Neural cell (in vitro differentiated cells): ENCODE results near the gene TRIOBP. TPM values are rescaled to one million over a fixed set of nuclear protein-coding genes. Genes with fewer than 3 reads are reported as not detected.

Experiments used
- H2AFZ ChIP-seq: fragments of 200-600, 300-800 bp; sonication (generic), shearing (Covaris generic); 2 replicates; pipeline ENCODE4 v1.6.0; 2014; ENCODE audit warnings: low read depth, mild to moderate bottlenecking, antibody characterized with exemption, low read length, moderate library complexity
- H3F3A ChIP-seq: fragments of 200-600 bp; shearing (Covaris generic); 2 replicates; pipeline ENCODE4 v1.6.1; 2016; ENCODE audit warnings: mild to moderate bottlenecking, moderate library complexity, mixed read lengths, antibody characterized with exemption, low read length; ENCODE audit not compliant: insufficient read depth, poor library complexity, severe bottlenecking
- H3K27ac ChIP-seq: fragments of 200-600, 300-800 bp; sonication (generic), shearing (Covaris generic); 2 replicates; pipeline ENCODE4 v1.5.1; 2014; ENCODE audit warnings: mild to moderate bottlenecking, low read length, moderate library complexity
- H3K27me3 ChIP-seq: fragments of 300-800, 200-600 bp; sonication (generic), shearing (Covaris generic); 2 replicates; pipeline ENCODE4 v1.6.0; 2014; ENCODE audit warnings: mild to moderate bottlenecking, low read depth, low read length, moderate library complexity; ENCODE audit not compliant: insufficient read depth
- H3K36me3 ChIP-seq: fragments of 300-800, 200-600 bp; sonication (generic), shearing (Covaris generic); 2 replicates; pipeline ENCODE4 v1.5.1; 2014; ENCODE audit warnings: mild to moderate bottlenecking, antibody characterized with exemption, low read length, moderate library complexity; ENCODE audit not compliant: insufficient read depth
- H3K4me2 ChIP-seq: fragments of 300-800, 200-600 bp; sonication (generic), shearing (Covaris generic); 2 replicates; pipeline ENCODE4 v1.6.0; 2014; ENCODE audit warnings: mild to moderate bottlenecking, low read length
- H3K4me3 ChIP-seq: fragments of 300-800, 200-600 bp; sonication (generic), shearing (Covaris generic); 2 replicates; pipeline ENCODE4 v1.5.1; 2014; ENCODE audit warnings: mild to moderate bottlenecking, low read length, moderate library complexity
- H3K79me2 ChIP-seq: fragments of 200-600 bp; shearing (Covaris generic); replicated peaks from 2 replicates; pipeline ENCODE4 v1.6.0; 2014; ENCODE audit warnings: mild to moderate bottlenecking, low read length, moderate library complexity; ENCODE audit not compliant: insufficient read depth
- H3K9ac ChIP-seq: fragments of 300-800, 200-600 bp; sonication (generic), shearing (Covaris generic); 2 replicates; pipeline ENCODE4 v1.6.1; 2016; ENCODE audit warnings: mild to moderate bottlenecking, low read length, mixed read lengths
- H3K9me2 ChIP-seq: fragments of 200-600 bp; shearing (Covaris generic); 2 replicates; pipeline ENCODE4 v1.6.1; 2016; ENCODE audit warnings: mild to moderate bottlenecking, low read length, mixed read lengths; ENCODE audit not compliant: insufficient read depth
- H3K9me3 ChIP-seq: fragments of 200-600, 300-800 bp; sonication (generic), shearing (Covaris generic); 2 replicates; pipeline ENCODE4 v1.6.1; 2016; ENCODE audit warnings: mild to moderate bottlenecking, mixed run types, low read length, moderate library complexity, mixed read lengths
- H4K20me1 ChIP-seq: fragments of 200-600 bp; shearing (Covaris generic); 2 replicates; pipeline ENCODE4 v1.6.1; 2016; ENCODE audit warnings: mild to moderate bottlenecking, mixed run types; ENCODE audit not compliant: insufficient read depth
- CTCF ChIP-seq: fragments of 450-650 bp; IDR thresholded peaks from 2 replicates; pipeline ENCODE4 v1.5.1; 2014; ENCODE audit warnings: antibody characterized with exemption, mild to moderate bottlenecking, moderate library complexity; ENCODE audit not compliant: poor library complexity, severe bottlenecking
- EP300 ChIP-seq: fragments of 450-650 bp; conservative IDR thresholded peaks from 2 replicates; pipeline ENCODE4 v1.6.1; 2014; ENCODE audit warnings: antibody characterized with exemption, mild to moderate bottlenecking, moderate library complexity; ENCODE audit not compliant: poor library complexity, severe bottlenecking
- EZH2 ChIP-seq: fragments of 200-600, 300-800 bp; shearing (Covaris generic), sonication (generic); IDR thresholded peaks from 2 replicates; pipeline ENCODE4 v1.6.1; 2014; ENCODE audit warnings: antibody characterized with exemption, low read length, borderline replicate concordance, mild to moderate bottlenecking; ENCODE audit not compliant: insufficient read depth, poor library complexity, severe bottlenecking
- MXI1 ChIP-seq: fragments of 450-650 bp; conservative IDR thresholded peaks from 2 replicates; pipeline ENCODE4 v1.6.1; 2014; ENCODE audit warnings: antibody characterized with exemption, mild to moderate bottlenecking; ENCODE audit not compliant: poor library complexity, severe bottlenecking
- POLR2AphosphoS5 ChIP-seq: IDR thresholded peaks from 2 replicates; pipeline ENCODE4 v1.6.1; 2012
- RAD21 ChIP-seq: fragments of 450-650 bp; conservative IDR thresholded peaks from 2 replicates; pipeline ENCODE4 v1.6.1; 2014; ENCODE audit warnings: antibody characterized with exemption, mild to moderate bottlenecking, moderate library complexity
- REST ChIP-seq: IDR thresholded peaks from 2 replicates; pipeline ENCODE4 v1.6.1; 2012; ENCODE audit warnings: borderline replicate concordance
- SMC3 ChIP-seq: fragments of 450-650 bp; conservative IDR thresholded peaks from 2 replicates; pipeline ENCODE4 v1.6.1; 2014; ENCODE audit warnings: antibody characterized with exemption, mild to moderate bottlenecking, moderate library complexity; ENCODE audit not compliant: poor library complexity
- TAF1 ChIP-seq: IDR thresholded peaks from 2 replicates; pipeline ENCODE4 v1.6.1; 2012; ENCODE audit warnings: low read depth
- polyA plus RNA-seq: library from polyadenylated mRNA; depleted of rRNA; stranded (reverse); fragments of >200 nt; gene quantifications from 2 replicates; pipeline ENCODE4 v1.2.3, GENCODE V29; 2014

Gene TRIOBP
- polyA plus RNA-seq, 1 donor from 2014 or later, result 16.2 TPM

- Histone ChIP-seq H3K79me2 (no peaks in the 10 kb centered on the region), H3K9me3 (no peaks in the 10 kb centered on the region), H2AFZ (no peak overlapping the region), H3K4me3 (no peak overlapping the region), H3K27ac (no peak overlapping the region), H3K36me3 (peaks cover 7% of the 10 kb centered on the region), H3K4me2 (no peak overlapping the region), H3K9me2 (no peaks in the 10 kb centered on the region), H3K27me3 (no peaks in the 10 kb centered on the region), H4K20me1 (no peaks in the 10 kb centered on the region), H3K9ac (no peak overlapping the region), H3F3A (no peaks in the 10 kb centered on the region)
- no peak for TF ChIP-seq SMC3
- no peak for TF ChIP-seq POLR2AphosphoS5
- no peak for TF ChIP-seq RAD21
- no peak for TF ChIP-seq REST
- no peak for TF ChIP-seq EZH2
- TF ChIP-seq MXI1, result no peak
- TF ChIP-seq TAF1, result no peak
These were observed 44.5 kb downstream of the TRIOBP start for GRCh38 chr22:37741312-37741795.

- TF ChIP-seq POLR2AphosphoS5 (no peak), SMC3 (no peak)
- H3K36me3 ChIP-seq, result peaks cover 7% of the 10 kb centered on the region
- no peaks in the 10 kb centered on the region for H3K9me3 ChIP-seq
- no peaks in the 10 kb centered on the region for H4K20me1 ChIP-seq
- H3K27me3 ChIP-seq, result no peaks in the 10 kb centered on the region
- no peak overlapping the region for H3K4me3 ChIP-seq
- H3K9ac ChIP-seq, result no peak overlapping the region
- H3K27ac ChIP-seq, result no peak overlapping the region
- no peaks in the 10 kb centered on the region for H3K79me2 ChIP-seq
- no peak overlapping the region for H2AFZ ChIP-seq
- H3K4me2 ChIP-seq, result no peak overlapping the region
- H3F3A ChIP-seq, result no peaks in the 10 kb centered on the region
- no peaks in the 10 kb centered on the region for H3K9me2 ChIP-seq
These were observed 45.7 kb downstream of the TRIOBP start for GRCh38 chr22:37742376-37743171.

GRCh38 chr22:37744589-37744988 is 47.7 kb downstream of the TRIOBP start:
- H3K4me2 ChIP-seq, result no peak overlapping the region
- H3K27me3 ChIP-seq, result no peaks in the 10 kb centered on the region
- no peaks in the 10 kb centered on the region for H3K9me3 ChIP-seq
- no peaks in the 10 kb centered on the region for H4K20me1 ChIP-seq
- no peaks in the 10 kb centered on the region for H3K9me2 ChIP-seq
- no peak overlapping the region for H3K27ac ChIP-seq
- H3K4me3 ChIP-seq, result no peak overlapping the region
- H3K36me3 ChIP-seq, result peaks cover 7% of the 10 kb centered on the region
- H3K9ac ChIP-seq, result no peak overlapping the region
- H3F3A ChIP-seq, result no peaks in the 10 kb centered on the region
- no peaks in the 10 kb centered on the region for H3K79me2 ChIP-seq
- TF ChIP-seq REST (no peak), EP300 (no peak), MXI1 (no peak), TAF1 (no peak), RAD21 (no peak), SMC3 (no peak), EZH2 (no peak), POLR2AphosphoS5 (no peak), CTCF (no peak)
- no peak overlapping the region for H2AFZ ChIP-seq
